K562 (cell line): ENCODE results near the gene ADGRE2. TPM values are rescaled to one million over a fixed set of nuclear protein-coding genes. Genes with fewer than 3 reads are reported as not detected.
A peak's percentile ranks its signal among the peaks of the same experiment; 100 is the strongest.

Experiments
- ATF7 ChIP-seq: fragments of 450-650 bp; IDR thresholded peaks from 2 replicates; pipeline ENCODE4 v1.7.1; 2014; ENCODE audit warnings: mild to moderate bottlenecking, moderate library complexity
- CREB3 ChIP-seq: fragments of 450-650 bp; conservative IDR thresholded peaks from 2 replicates; pipeline ENCODE4 v1.6.1; 2016; ENCODE audit warnings: missing genetic modification characterization, low read depth, mild to moderate bottlenecking, missing compliant biosample characterization, moderate library complexity
- DMBX1 ChIP-seq: fragments of 250-450 bp; sonication (Bioruptor Pico); IDR thresholded peaks from 2 replicates; pipeline ENCODE4 v1.8.0; 2022; ENCODE audit warnings: inconsistent platforms, mild to moderate bottlenecking, moderate library complexity, borderline replicate concordance
- ERF ChIP-seq: fragments of 450-650 bp; formaldehyde crosslinking; IDR thresholded peaks from 2 replicates; pipeline ENCODE4 v1.4.0; 2020; ENCODE audit warnings: mild to moderate bottlenecking, mixed read lengths
- HDAC6 ChIP-seq: IDR thresholded peaks from 2 replicates; pipeline ENCODE4 v1.6.1; 2012; ENCODE audit warnings: low read depth, mild to moderate bottlenecking, control low read depth, inconsistent platforms, low read length, moderate library complexity
- JUND ChIP-seq, 2 experiments: IDR thresholded peaks; 2 replicates in 1 of 2; 3 replicates in 1 of 2; pipeline ENCODE4 v1.6.1; 2011; ENCODE audit warnings: borderline replicate concordance in 2 of 2, low read depth in 2 of 2, low read length in 2 of 2, improper control_type of control experiment in 1 of 2, missing biosample characterization in 1 of 2, missing genetic modification characterization in 1 of 2, missing genetic modification reagents in 1 of 2
- KHSRP ChIP-seq: fragments of 450-650 bp; IDR thresholded peaks from 2 replicates; pipeline ENCODE4 v1.6.1; 2017
- MTA1 ChIP-seq: fragments of 450-650 bp; IDR thresholded peaks from 2 replicates; pipeline ENCODE4 v1.6.1; 2017; ENCODE audit warnings: borderline replicate concordance
- NFATC3 ChIP-seq: fragments of 450-650 bp; IDR thresholded peaks from 2 replicates; pipeline ENCODE4 v1.6.1; 2017; ENCODE audit warnings: mild to moderate bottlenecking
- RBBP5 ChIP-seq: fragments of 200-600 bp; sonication (generic); IDR thresholded peaks from 2 replicates; pipeline ENCODE4 v1.6.1; 2012; ENCODE audit warnings: borderline replicate concordance, mild to moderate bottlenecking, low read length, control low read depth, inconsistent platforms; ENCODE audit not compliant: insufficient read depth, poor library complexity, severe bottlenecking
- SPI1 ChIP-seq: IDR thresholded peaks from 2 replicates; pipeline ENCODE4 v1.6.1; 2011; ENCODE audit warnings: low read depth, low read length, control low read depth, borderline replicate concordance
- ZBTB17 ChIP-seq: fragments of 450-650 bp; formaldehyde crosslinking; IDR thresholded peaks from 2 replicates; pipeline ENCODE4 v1.4.0; 2020; ENCODE audit warnings: mild to moderate bottlenecking
- ZNF449 ChIP-seq: fragments of 250-450 bp; sonication (Bioruptor Pico); IDR thresholded peaks from 2 replicates; pipeline ENCODE4 v1.8.0; 2022; ENCODE audit warnings: moderate library complexity, mild to moderate bottlenecking, inconsistent platforms
- ZNF764 ChIP-seq: fragments of 250-450 bp; sonication (Bioruptor Pico); IDR thresholded peaks from 2 replicates; pipeline ENCODE4 v1.4.0; 2020; ENCODE audit warnings: low read depth, mild to moderate bottlenecking, moderate library complexity
- polyA plus RNA-seq, 8 experiments: library from polyadenylated mRNA; depleted of rRNA in 4 of 8; stranded (reverse) in 5 of 8; unstranded in 3 of 8; fragments of >200 nt; fragmentation: Nextera tagmentation in 2 of 8; fragmentation: Illumina TruSeq in 1 of 8; extraction: Ambion mirVana in 2 of 8; extraction: Trizol in 1 of 8; gene quantifications; 2 replicates each; pipeline versions ENCODE4 v1.2.1 to v1.2.3, GENCODE V29; 2011 to 2014; ENCODE audit warnings: inconsistent platforms in 1 of 8, missing spikeins in 1 of 8
- total RNA-seq, 7 experiments: library from RNA; depleted of rRNA in 6 of 7; stranded (reverse); fragments of >200 nt in 6 of 7; fragmentation: Illumina TruSeq in 2 of 7; extraction: Trizol in 2 of 7; gene quantifications; 2 replicates each; pipeline versions ENCODE4 v1.2.1 to v1.2.3, GENCODE V29; 2011 to 2021; ENCODE audit warnings: low replicate concordance in 1 of 7
- TF ChIP-seq, protein P1 (sequence below): fragments of 450-650 bp; formaldehyde crosslinking; IDR thresholded peaks from 2 replicates; pipeline ENCODE4 v1.4.0; 2022; ENCODE audit warnings: mild to moderate bottlenecking, moderate library complexity
- TF ChIP-seq, protein P2 (sequence below), 2 experiments: IDR thresholded peaks; 2 replicates each; pipeline ENCODE4 v1.6.1; 2011; ENCODE audit warnings: borderline replicate concordance in 1 of 2, control low read depth in 1 of 2, low read depth in 1 of 2, low read length in 1 of 2, mild to moderate bottlenecking in 1 of 2, mixed read lengths in 1 of 2, moderate library complexity in 1 of 2; ENCODE audit not compliant: insufficient read depth in 1 of 2, insufficient read length in 1 of 2, poor library complexity in 1 of 2, severe bottlenecking in 1 of 2; ENCODE audit errors: extremely low read depth in 1 of 2
- TF ChIP-seq, protein P3 (sequence below): sonication (generic); formaldehyde crosslinking; IDR thresholded peaks from 2 replicates; pipeline ENCODE4 v1.8.1; 2022; ENCODE audit warnings: missing genetic modification reagents
- TF ChIP-seq, protein P4 (sequence below): fragments of 450-650 bp; IDR thresholded peaks from 2 replicates; pipeline ENCODE4 v1.6.1; 2016; ENCODE audit warnings: borderline replicate concordance

The ADGRE2 gene
- total and polyA plus RNA-seq, 9 of the 15 experiments (the other 6 are each of a cell fraction or from before 2014, with no cell fraction given) = 4.3 to 17.3 (median 9.8) TPM

DNA sequence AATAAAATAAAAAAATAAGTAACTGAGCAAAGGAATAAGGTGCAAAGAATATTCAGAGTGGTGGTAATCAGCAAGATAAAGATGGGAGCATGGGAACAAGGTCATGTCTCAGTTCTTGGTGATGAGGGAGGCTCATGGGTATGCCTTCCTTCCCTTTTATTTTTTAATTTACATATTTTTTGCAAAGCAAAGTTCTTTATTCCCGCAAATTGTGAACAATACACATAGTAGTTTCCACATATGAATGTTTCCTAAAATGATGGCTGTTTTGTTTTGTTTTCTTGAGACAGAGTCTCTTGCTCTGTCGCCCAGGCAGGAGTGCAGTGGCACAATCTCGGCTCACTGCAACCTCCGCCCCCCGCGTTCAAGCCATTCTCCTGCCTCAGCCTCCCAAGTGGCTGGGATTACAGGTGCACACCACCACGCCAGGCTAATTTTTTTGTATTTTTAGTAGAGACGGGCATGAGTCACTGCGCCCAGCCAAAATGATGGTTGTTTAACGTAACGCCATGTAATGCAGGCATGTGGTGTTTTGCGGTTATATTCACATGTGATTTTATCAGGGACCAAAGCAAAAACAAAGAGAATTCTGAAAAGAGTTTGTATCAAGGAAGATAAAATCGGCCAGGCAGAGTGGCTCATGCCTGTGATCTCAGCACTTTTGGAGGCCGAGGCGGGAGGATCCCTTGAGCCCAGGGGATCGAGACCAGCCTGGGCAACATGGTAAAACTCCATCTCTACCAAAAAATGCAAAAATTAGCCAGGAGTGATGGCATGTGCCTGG lies 4.5 kb upstream of the ADGRE2 start (continued):
- TF ChIP-seq RBBP5 (no peak), DMBX1 (CRISPR knock-in tag) (no peak), NFATC3 (no peak), SPI1 (no peak), HDAC6 (no peak), ATF7 (0 out of 2 replicates have a peak, but pooled peaks have one; percentile 44), ZNF449 (CRISPR knock-in tag) (no peak), ERF (CRISPR knock-in tag) (no peak), ZNF764 (CRISPR knock-in tag) (no peak), MTA1 (0 out of 2 replicates have a peak, but pooled peaks have one; percentile 24), CREB3 (tag) (no peak), JUND (IDR thresholded peaks at IDR 0.05; ENCODE audit: borderline replicate concordance, low read depth, low read length) (peak; percentile 18; the same call in 1 of the 2 replicates), JUND (tag; IDR thresholded peaks at IDR 0.05; ENCODE audit: borderline replicate concordance, low read depth, low read length) (0 out of 3 replicates have a peak, but pooled peaks have one; percentile 19), ZBTB17 (no peak), KHSRP (no peak)
- TF ChIP-seq, protein P1, sequence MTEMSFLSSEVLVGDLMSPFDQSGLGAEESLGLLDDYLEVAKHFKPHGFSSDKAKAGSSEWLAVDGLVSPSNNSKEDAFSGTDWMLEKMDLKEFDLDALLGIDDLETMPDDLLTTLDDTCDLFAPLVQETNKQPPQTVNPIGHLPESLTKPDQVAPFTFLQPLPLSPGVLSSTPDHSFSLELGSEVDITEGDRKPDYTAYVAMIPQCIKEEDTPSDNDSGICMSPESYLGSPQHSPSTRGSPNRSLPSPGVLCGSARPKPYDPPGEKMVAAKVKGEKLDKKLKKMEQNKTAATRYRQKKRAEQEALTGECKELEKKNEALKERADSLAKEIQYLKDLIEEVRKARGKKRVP = no peak
- TF ChIP-seq, protein P2, sequence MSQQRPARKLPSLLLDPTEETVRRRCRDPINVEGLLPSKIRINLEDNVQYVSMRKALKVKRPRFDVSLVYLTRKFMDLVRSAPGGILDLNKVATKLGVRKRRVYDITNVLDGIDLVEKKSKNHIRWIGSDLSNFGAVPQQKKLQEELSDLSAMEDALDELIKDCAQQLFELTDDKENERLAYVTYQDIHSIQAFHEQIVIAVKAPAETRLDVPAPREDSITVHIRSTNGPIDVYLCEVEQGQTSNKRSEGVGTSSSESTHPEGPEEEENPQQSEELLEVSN (IDR thresholded peaks at IDR 0.05; ENCODE audit: borderline replicate concordance in 1 of 2, extremely low read depth in 1 of 2, insufficient read depth in 1 of 2, insufficient read length in 1 of 2, low read depth in 1 of 2, low read length in 1 of 2, poor library complexity in 1 of 2, severe bottlenecking in 1 of 2) = peak in 1 of 2 experiments; percentile 7
- TF ChIP-seq, protein P3, sequence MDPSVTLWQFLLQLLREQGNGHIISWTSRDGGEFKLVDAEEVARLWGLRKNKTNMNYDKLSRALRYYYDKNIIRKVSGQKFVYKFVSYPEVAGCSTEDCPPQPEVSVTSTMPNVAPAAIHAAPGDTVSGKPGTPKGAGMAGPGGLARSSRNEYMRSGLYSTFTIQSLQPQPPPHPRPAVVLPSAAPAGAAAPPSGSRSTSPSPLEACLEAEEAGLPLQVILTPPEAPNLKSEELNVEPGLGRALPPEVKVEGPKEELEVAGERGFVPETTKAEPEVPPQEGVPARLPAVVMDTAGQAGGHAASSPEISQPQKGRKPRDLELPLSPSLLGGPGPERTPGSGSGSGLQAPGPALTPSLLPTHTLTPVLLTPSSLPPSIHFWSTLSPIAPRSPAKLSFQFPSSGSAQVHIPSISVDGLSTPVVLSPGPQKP (CRISPR knock-in tag) = no peak
- TF ChIP-seq, protein P4, sequence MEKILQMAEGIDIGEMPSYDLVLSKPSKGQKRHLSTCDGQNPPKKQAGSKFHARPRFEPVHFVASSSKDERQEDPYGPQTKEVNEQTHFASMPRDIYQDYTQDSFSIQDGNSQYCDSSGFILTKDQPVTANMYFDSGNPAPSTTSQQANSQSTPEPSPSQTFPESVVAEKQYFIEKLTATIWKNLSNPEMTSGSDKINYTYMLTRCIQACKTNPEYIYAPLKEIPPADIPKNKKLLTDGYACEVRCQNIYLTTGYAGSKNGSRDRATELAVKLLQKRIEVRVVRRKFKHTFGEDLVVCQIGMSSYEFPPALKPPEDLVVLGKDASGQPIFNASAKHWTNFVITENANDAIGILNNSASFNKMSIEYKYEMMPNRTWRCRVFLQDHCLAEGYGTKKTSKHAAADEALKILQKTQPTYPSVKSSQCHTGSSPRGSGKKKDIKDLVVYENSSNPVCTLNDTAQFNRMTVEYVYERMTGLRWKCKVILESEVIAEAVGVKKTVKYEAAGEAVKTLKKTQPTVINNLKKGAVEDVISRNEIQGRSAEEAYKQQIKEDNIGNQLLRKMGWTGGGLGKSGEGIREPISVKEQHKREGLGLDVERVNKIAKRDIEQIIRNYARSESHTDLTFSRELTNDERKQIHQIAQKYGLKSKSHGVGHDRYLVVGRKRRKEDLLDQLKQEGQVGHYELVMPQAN = no peak
